ENCODE measurements around the gene RABGAP1L. TPM values are rescaled to one million over a fixed set of nuclear protein-coding genes. Genes with fewer than 3 reads are reported as not detected.
A peak's percentile ranks its signal among the peaks of the same experiment; 100 is the strongest.

RABGAP1L gene
- total and polyA plus RNA-seq, 4 donors: 4.8 to 53.5 (median 18.8) TPM

GRCh38 chr1:174262349-174263241 is 103.3 kb downstream of the RABGAP1L start:
- Histone ChIP-seq H3K36me3 (ENCODE audit: control insufficient read depth in 4 of 4, insufficient read depth in 3 of 4, low read depth in 1 of 4, low read length in 3 of 4) (no peaks in the 10 kb centered on the region), H3K27ac (ENCODE audit: low read depth in 1 of 2, low read length in 2 of 2) (no peak overlapping the region), H3K9ac (ENCODE audit: low read depth in 1 of 2, low read length in 2 of 2) (no peak overlapping the region), H3K27me3 (ENCODE audit: control insufficient read depth in 4 of 4, insufficient read depth in 4 of 4, low read length in 3 of 4) (no peaks in the 10 kb centered on the region), H3K4me3 (ENCODE audit: low read depth in 1 of 3, low read length in 3 of 3) (no peak overlapping the region), H3K9me3 (ENCODE audit: control insufficient read depth in 4 of 4, low read length in 3 of 4) (no peaks in the 10 kb centered on the region), H3K4me1 (ENCODE audit: control insufficient read depth in 4 of 4, insufficient read depth in 4 of 4, low read length in 3 of 4) (peaks cover 0 to 14% (median 6%) of the 10 kb centered on the region in 4 donors)
- DNase-seq (ENCODE audit: low spot score): no peak
- WGBS: 63% methylated on average over 3 of the region's 3 CpGs
- peak; percentile 92 for TF ChIP-seq RAD21 (IDR thresholded peaks at IDR 0.05)
- TF ChIP-seq CTCF (IDR thresholded peaks at IDR 0.05; ENCODE audit: low read depth, low read length, missing input control): peak; percentile 76
- TF ChIP-seq, protein P1, sequence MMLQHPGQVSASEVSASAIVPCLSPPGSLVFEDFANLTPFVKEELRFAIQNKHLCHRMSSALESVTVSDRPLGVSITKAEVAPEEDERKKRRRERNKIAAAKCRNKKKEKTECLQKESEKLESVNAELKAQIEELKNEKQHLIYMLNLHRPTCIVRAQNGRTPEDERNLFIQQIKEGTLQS (IDR thresholded peaks at IDR 0.05): no peak

- H3K9ac ChIP-seq (ENCODE audit: low read depth in 1 of 2, low read length in 2 of 2): no peak overlapping the region
- no peaks in the 10 kb centered on the region for H3K27me3 ChIP-seq (ENCODE audit: control insufficient read depth in 4 of 4, insufficient read depth in 4 of 4, low read length in 3 of 4)
- H3K27ac ChIP-seq (ENCODE audit: low read depth in 1 of 2, low read length in 2 of 2): no peak overlapping the region
- H3K4me1 ChIP-seq (ENCODE audit: control insufficient read depth in 4 of 4, insufficient read depth in 4 of 4, low read length in 3 of 4): peaks cover 0 to 21% (median 12%) of the 10 kb centered on the region in 4 donors
- H3K4me3 ChIP-seq (ENCODE audit: low read depth in 1 of 3, low read length in 3 of 3): no peak overlapping the region
- TF ChIP-seq, protein P1 (IDR thresholded peaks at IDR 0.05): no peak
- TF ChIP-seq, protein P2, sequence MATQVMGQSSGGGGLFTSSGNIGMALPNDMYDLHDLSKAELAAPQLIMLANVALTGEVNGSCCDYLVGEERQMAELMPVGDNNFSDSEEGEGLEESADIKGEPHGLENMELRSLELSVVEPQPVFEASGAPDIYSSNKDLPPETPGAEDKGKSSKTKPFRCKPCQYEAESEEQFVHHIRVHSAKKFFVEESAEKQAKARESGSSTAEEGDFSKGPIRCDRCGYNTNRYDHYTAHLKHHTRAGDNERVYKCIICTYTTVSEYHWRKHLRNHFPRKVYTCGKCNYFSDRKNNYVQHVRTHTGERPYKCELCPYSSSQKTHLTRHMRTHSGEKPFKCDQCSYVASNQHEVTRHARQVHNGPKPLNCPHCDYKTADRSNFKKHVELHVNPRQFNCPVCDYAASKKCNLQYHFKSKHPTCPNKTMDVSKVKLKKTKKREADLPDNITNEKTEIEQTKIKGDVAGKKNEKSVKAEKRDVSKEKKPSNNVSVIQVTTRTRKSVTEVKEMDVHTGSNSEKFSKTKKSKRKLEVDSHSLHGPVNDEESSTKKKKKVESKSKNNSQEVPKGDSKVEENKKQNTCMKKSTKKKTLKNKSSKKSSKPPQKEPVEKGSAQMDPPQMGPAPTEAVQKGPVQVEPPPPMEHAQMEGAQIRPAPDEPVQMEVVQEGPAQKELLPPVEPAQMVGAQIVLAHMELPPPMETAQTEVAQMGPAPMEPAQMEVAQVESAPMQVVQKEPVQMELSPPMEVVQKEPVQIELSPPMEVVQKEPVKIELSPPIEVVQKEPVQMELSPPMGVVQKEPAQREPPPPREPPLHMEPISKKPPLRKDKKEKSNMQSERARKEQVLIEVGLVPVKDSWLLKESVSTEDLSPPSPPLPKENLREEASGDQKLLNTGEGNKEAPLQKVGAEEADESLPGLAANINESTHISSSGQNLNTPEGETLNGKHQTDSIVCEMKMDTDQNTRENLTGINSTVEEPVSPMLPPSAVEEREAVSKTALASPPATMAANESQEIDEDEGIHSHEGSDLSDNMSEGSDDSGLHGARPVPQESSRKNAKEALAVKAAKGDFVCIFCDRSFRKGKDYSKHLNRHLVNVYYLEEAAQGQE (IDR thresholded peaks at IDR 0.05): no peak
- TF ChIP-seq FOXA1 (IDR thresholded peaks at IDR 0.05): no peak
- TF ChIP-seq HNF4A (conservative IDR thresholded peaks at IDR 0.05): no peak
- no peak for TF ChIP-seq HNF4G (IDR thresholded peaks at IDR 0.05)
- no peak for TF ChIP-seq JUND (IDR thresholded peaks at IDR 0.05)
- DNase-seq (ENCODE audit: low spot score): no peak
- H3K36me3 ChIP-seq (ENCODE audit: control insufficient read depth in 4 of 4, insufficient read depth in 3 of 4, low read depth in 1 of 4, low read length in 3 of 4): no peaks in the 10 kb centered on the region
- no peaks in the 10 kb centered on the region for H3K9me3 ChIP-seq (ENCODE audit: control insufficient read depth in 4 of 4, low read length in 3 of 4)
Observed at GRCh38 chr1:174265282-174265681, 106.0 kb downstream of the RABGAP1L start.

DNA sequence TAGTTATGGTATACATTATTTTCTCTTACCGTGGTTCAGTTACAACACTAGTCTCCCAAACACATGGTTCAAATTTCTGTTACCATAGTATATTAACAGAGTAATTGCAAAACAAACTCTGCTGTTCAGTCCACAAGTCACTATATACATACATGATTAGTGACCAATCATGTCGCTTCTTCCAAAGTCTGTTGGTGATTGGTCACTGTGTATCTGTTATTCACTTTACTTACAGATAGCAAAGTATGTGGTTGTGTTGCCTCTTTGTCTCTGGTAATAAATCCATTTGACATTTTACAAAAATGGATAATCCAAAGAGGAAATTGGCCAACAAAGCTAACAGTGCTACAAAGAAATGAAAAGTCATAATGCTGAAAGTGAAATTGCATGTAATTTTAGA is 107.2 kb downstream of the RABGAP1L start:
- Histone ChIP-seq H3K4me1 (ENCODE audit: control insufficient read depth in 4 of 4, insufficient read depth in 4 of 4, low read length in 3 of 4) (peaks cover 0 to 26% (median 13%) of the 10 kb centered on the region in 4 donors), H3K27me3 (ENCODE audit: control insufficient read depth in 4 of 4, insufficient read depth in 4 of 4, low read length in 3 of 4) (no peaks in the 10 kb centered on the region), H3K27ac (ENCODE audit: low read depth in 1 of 2, low read length in 2 of 2) (no peak overlapping the region), H3K4me3 (ENCODE audit: low read depth in 1 of 3, low read length in 3 of 3) (no peak overlapping the region), H3K36me3 (ENCODE audit: control insufficient read depth in 4 of 4, insufficient read depth in 3 of 4, low read depth in 1 of 4, low read length in 3 of 4) (no peaks in the 10 kb centered on the region), H3K9me3 (ENCODE audit: control insufficient read depth in 4 of 4, low read length in 3 of 4) (no peaks in the 10 kb centered on the region), H3K9ac (ENCODE audit: low read depth in 1 of 2, low read length in 2 of 2) (no peak overlapping the region)
- WGBS: 90% methylated on average over 2 of the region's 2 CpGs
- DNase-seq (ENCODE audit: low spot score): no peak
- TF ChIP-seq SP1 (IDR thresholded peaks at IDR 0.05): no peak
- TF ChIP-seq, protein P2 (IDR thresholded peaks at IDR 0.05): no peak
- TF ChIP-seq NR2F2 (IDR thresholded peaks at IDR 0.05): no peak
- TF ChIP-seq HNF4A (conservative IDR thresholded peaks at IDR 0.05): no peak
- TF ChIP-seq YY1 (IDR thresholded peaks at IDR 0.05): no peak
- TF ChIP-seq CTCF (IDR thresholded peaks at IDR 0.05; ENCODE audit: low read depth, low read length, missing input control): no peak
- TF ChIP-seq RXRA (IDR thresholded peaks at IDR 0.05): no peak
- TF ChIP-seq EGR1 (IDR thresholded peaks at IDR 0.05; ENCODE audit: low read depth in 2 of 2): no peak
- TF ChIP-seq FOXA2 (IDR thresholded peaks at IDR 0.05): no peak
- no peak for TF ChIP-seq JUND (IDR thresholded peaks at IDR 0.05)

All from liver (tissue), 9 donors.